ENCODE results near the gene SORL1. TPM values are rescaled to one million over a fixed set of nuclear protein-coding genes. Genes with fewer than 3 reads are reported as not detected.

SORL1 gene
- total RNA-seq, 4 donors from 2014 or later: 7.3 to 18.8 (median 12.3) TPM

- H3K4me3 ChIP-seq: no peak overlapping the region
- TF ChIP-seq EP300 (IDR thresholded peaks at IDR 0.05) (no peak), CTCF (IDR thresholded peaks at IDR 0.05) (no peak), POLR2A (IDR thresholded peaks at IDR 0.05) (no peak)
- no peak for DNase-seq (ENCODE audit: low spot score in 2 of 2)
- H3K36me3 ChIP-seq: no peaks in the 10 kb centered on the region
- H3K27ac ChIP-seq: no peak overlapping the region
- WGBS, 2 donors: 46 to 50% methylated on average over 10 of the region's 10 CpGs
- peaks cover 0 to 5% of the 10 kb centered on the region in 2 donors for H3K27me3 ChIP-seq
- H3K4me1 ChIP-seq: peaks cover 0 to 13% (median 3%) of the 10 kb centered on the region in 4 donors
- H3K9me3 ChIP-seq: no peaks in the 10 kb centered on the region
Observed at GRCh38 chr11:121467965-121468364, 15.9 kb downstream of the SORL1 start.

GRCh38 chr11:121469910-121470309, 17.8 kb downstream of the SORL1 start:
- WGBS, 2 donors: 93 to 96% methylated on average over 5 of the region's 5 CpGs

GRCh38 chr11:121471167-121471566, 19.1 kb downstream of the SORL1 start:
- Histone ChIP-seq H3K27ac (no peak overlapping the region), H3K36me3 (no peaks in the 10 kb centered on the region), H3K4me3 (no peak overlapping the region), H3K27me3 (peaks cover 0 to 5% of the 10 kb centered on the region in 2 donors), H3K9me3 (no peaks in the 10 kb centered on the region), H3K4me1 (peaks cover 0 to 6% (median 6%) of the 10 kb centered on the region in 4 donors)
- DNase-seq (ENCODE audit: low spot score in 2 of 2): no peak
- 84 to 88% methylated on average over 9 to 12 of the region's 12 CpGs for WGBS, 2 donors
- TF ChIP-seq EP300 (IDR thresholded peaks at IDR 0.05) (no peak), CTCF (IDR thresholded peaks at IDR 0.05) (no peak), POLR2A (IDR thresholded peaks at IDR 0.05) (no peak)

More at GRCh38 chr11:121469910-121470309, 17.8 kb downstream of the SORL1 start:
- no peak overlapping the region for H3K27ac ChIP-seq
- H3K27me3 ChIP-seq: peaks cover 0 to 5% of the 10 kb centered on the region in 2 donors
- H3K9me3 ChIP-seq: no peaks in the 10 kb centered on the region
- DNase-seq (ENCODE audit: low spot score in 2 of 2): no peak
- peaks cover 0 to 8% (median 6%) of the 10 kb centered on the region in 4 donors for H3K4me1 ChIP-seq
- H3K36me3 ChIP-seq: no peaks in the 10 kb centered on the region
- H3K4me3 ChIP-seq: no peak overlapping the region
- TF ChIP-seq EP300 (IDR thresholded peaks at IDR 0.05) (no peak), POLR2A (IDR thresholded peaks at IDR 0.05) (no peak), CTCF (IDR thresholded peaks at IDR 0.05) (no peak)

- no peaks in the 10 kb centered on the region for H3K36me3 ChIP-seq
- H3K27ac ChIP-seq: no peak overlapping the region
- H3K4me1 ChIP-seq: peaks cover 0 to 6% (median 1%) of the 10 kb centered on the region in 4 donors
- 90 to 95% methylated on average over 2 of the region's 2 CpGs for WGBS, 2 donors
- no peak overlapping the region for H3K4me3 ChIP-seq
- peaks cover 0 to 5% of the 10 kb centered on the region in 2 donors for H3K27me3 ChIP-seq
- TF ChIP-seq POLR2A (IDR thresholded peaks at IDR 0.05) (no peak), EP300 (IDR thresholded peaks at IDR 0.05) (no peak), CTCF (IDR thresholded peaks at IDR 0.05) (no peak)
- DNase-seq (ENCODE audit: low spot score in 2 of 2): no peak
- no peaks in the 10 kb centered on the region for H3K9me3 ChIP-seq
Observed at GRCh38 chr11:121472312-121472711, 20.2 kb downstream of the SORL1 start.

- no peaks in the 10 kb centered on the region for H3K27me3 ChIP-seq
- no peak overlapping the region for H3K4me3 ChIP-seq
- WGBS, 2 donors: 62 to 69% methylated on average over 8 of the region's 8 CpGs
- no peak for DNase-seq (ENCODE audit: low spot score in 2 of 2)
- TF ChIP-seq CTCF (IDR thresholded peaks at IDR 0.05): no peak
- no peak for TF ChIP-seq EP300 (IDR thresholded peaks at IDR 0.05)
- no peak for TF ChIP-seq POLR2A (IDR thresholded peaks at IDR 0.05)
- no peak overlapping the region for H3K27ac ChIP-seq
- peaks cover 0 to 6% (median 0%) of the 10 kb centered on the region in 4 donors for H3K4me1 ChIP-seq
- no peaks in the 10 kb centered on the region for H3K36me3 ChIP-seq
- H3K9me3 ChIP-seq: no peaks in the 10 kb centered on the region
Observed at GRCh38 chr11:121473064-121473777, 21.1 kb downstream of the SORL1 start.
